ENCODE measurements around the gene SYNJ2.

Gene SYNJ2

GRCh38 chr6:157990321-157991066 lies 8.8 kb downstream of the SYNJ2 start:
- H3K4me3 ChIP-seq (ENCODE audit: low read length) = no peak overlapping the region
- H3K79me2 ChIP-seq (ENCODE audit: low read length) = peaks cover 39% of the 10 kb centered on the region
- no peaks in the 10 kb centered on the region for H3K36me3 ChIP-seq (replicated peaks; ENCODE audit: low read depth, low read length)
- H3K4me2 ChIP-seq (ENCODE audit: low read length) = peak overlapping the region; percentile 39
- no peaks in the 10 kb centered on the region for H3K9me3 ChIP-seq (ENCODE audit: insufficient read depth, low read length)
- H3K9ac ChIP-seq (ENCODE audit: low read length) = no peak overlapping the region
- H3K27ac ChIP-seq (ENCODE audit: low read length) = no peak overlapping the region
- peaks cover 9% of the 10 kb centered on the region for H3K4me1 ChIP-seq (ENCODE audit: low read length)
- H4K20me1 ChIP-seq (ENCODE audit: insufficient read depth, low read length) = peaks cover 14% of the 10 kb centered on the region
- no peak overlapping the region for H2AFZ ChIP-seq (ENCODE audit: low read depth, low read length)
- no peaks in the 10 kb centered on the region for H3K27me3 ChIP-seq (ENCODE audit: low read depth, low read length)
- no peak for TF ChIP-seq EZH2phosphoT487 (IDR thresholded peaks at IDR 0.05; ENCODE audit: low read depth)
- TF ChIP-seq CTCF (IDR thresholded peaks at IDR 0.05; ENCODE audit: low read depth, low read length) = no peak

GRCh38 chr6:157991067-157991432 lies 9.4 kb downstream of the SYNJ2 start:
- H3K4me3 ChIP-seq (ENCODE audit: low read length) = no peak overlapping the region
- H3K36me3 ChIP-seq (replicated peaks; ENCODE audit: low read depth, low read length) = no peaks in the 10 kb centered on the region
- no peak overlapping the region for H3K27ac ChIP-seq (ENCODE audit: low read length)
- no peaks in the 10 kb centered on the region for H3K9me3 ChIP-seq (ENCODE audit: insufficient read depth, low read length)
- H2AFZ ChIP-seq (ENCODE audit: low read depth, low read length) = no peak overlapping the region
- H3K9ac ChIP-seq (ENCODE audit: low read length) = no peak overlapping the region
- no peak for TF ChIP-seq EZH2phosphoT487 (IDR thresholded peaks at IDR 0.05; ENCODE audit: low read depth)
- TF ChIP-seq CTCF (IDR thresholded peaks at IDR 0.05; ENCODE audit: low read depth, low read length) = no peak
- peaks cover 14% of the 10 kb centered on the region for H4K20me1 ChIP-seq (ENCODE audit: insufficient read depth, low read length)
- H3K4me2 ChIP-seq (ENCODE audit: low read length) = no peak overlapping the region
- peaks cover 9% of the 10 kb centered on the region for H3K4me1 ChIP-seq (ENCODE audit: low read length)
- peaks cover 40% of the 10 kb centered on the region for H3K79me2 ChIP-seq (ENCODE audit: low read length)
- H3K27me3 ChIP-seq (ENCODE audit: low read depth, low read length) = no peaks in the 10 kb centered on the region

- H3K36me3 ChIP-seq (replicated peaks; ENCODE audit: low read depth, low read length) = no peaks in the 10 kb centered on the region
- no peak for TF ChIP-seq EZH2phosphoT487 (IDR thresholded peaks at IDR 0.05; ENCODE audit: low read depth)
- TF ChIP-seq CTCF (IDR thresholded peaks at IDR 0.05; ENCODE audit: low read depth, low read length) = no peak
- peaks cover 41% of the 10 kb centered on the region for H3K79me2 ChIP-seq (ENCODE audit: low read length)
- H3K4me2 ChIP-seq (ENCODE audit: low read length) = no peak overlapping the region
- H3K27ac ChIP-seq (ENCODE audit: low read length) = no peak overlapping the region
- H2AFZ ChIP-seq (ENCODE audit: low read depth, low read length) = no peak overlapping the region
- no peak overlapping the region for H3K9ac ChIP-seq (ENCODE audit: low read length)
- no peaks in the 10 kb centered on the region for H3K9me3 ChIP-seq (ENCODE audit: insufficient read depth, low read length)
- no peaks in the 10 kb centered on the region for H3K27me3 ChIP-seq (ENCODE audit: low read depth, low read length)
- peaks cover 14% of the 10 kb centered on the region for H4K20me1 ChIP-seq (ENCODE audit: insufficient read depth, low read length)
- peaks cover 9% of the 10 kb centered on the region for H3K4me1 ChIP-seq (ENCODE audit: low read length)
- no peak overlapping the region for H3K4me3 ChIP-seq (ENCODE audit: low read length)
These were observed 11.4 kb downstream of the SYNJ2 start for GRCh38 chr6:157993076-157993475.

- no peaks in the 10 kb centered on the region for H3K27me3 ChIP-seq (ENCODE audit: low read depth, low read length)
- peaks cover 41% of the 10 kb centered on the region for H3K79me2 ChIP-seq (ENCODE audit: low read length)
- H3K36me3 ChIP-seq (replicated peaks; ENCODE audit: low read depth, low read length) = no peaks in the 10 kb centered on the region
- no peak for TF ChIP-seq EZH2phosphoT487 (IDR thresholded peaks at IDR 0.05; ENCODE audit: low read depth)
- no peak for TF ChIP-seq CTCF (IDR thresholded peaks at IDR 0.05; ENCODE audit: low read depth, low read length)
- no peak overlapping the region for H3K4me3 ChIP-seq (ENCODE audit: low read length)
- H3K9ac ChIP-seq (ENCODE audit: low read length) = no peak overlapping the region
- peaks cover 7% of the 10 kb centered on the region; the same call in 1 of the 2 replicates for H4K20me1 ChIP-seq (ENCODE audit: insufficient read depth, low read length)
- no peak overlapping the region for H3K27ac ChIP-seq (ENCODE audit: low read length)
- H3K9me3 ChIP-seq (ENCODE audit: insufficient read depth, low read length) = no peaks in the 10 kb centered on the region
- peaks cover 9% of the 10 kb centered on the region for H3K4me1 ChIP-seq (ENCODE audit: low read length)
- H3K4me2 ChIP-seq (ENCODE audit: low read length) = no peak overlapping the region
- no peak overlapping the region for H2AFZ ChIP-seq (ENCODE audit: low read depth, low read length)
These were observed 12.6 kb downstream of the SYNJ2 start for GRCh38 chr6:157994125-157994795.
